IMR-90 (cell line): ENCODE data around the gene ZNF276. TPM values are rescaled to one million over a fixed set of nuclear protein-coding genes. Genes with fewer than 3 reads are reported as not detected.

Experiments
- ATAC-seq: fragments of 200-7000 bp; cut with Tn5 transposase; 2 replicates; pipeline ENCODE4 v1.9.1; 2020; ENCODE audit warnings: low read depth, mild to moderate bottlenecking, moderate library complexity
- BruUV-seq: library from RNA; stranded (reverse); fragments of 400-500 nt; replicated peaks from 2 replicates; lab custom pipeline; 2021; lab: Mats Ljungman, UMichigan
- CTCF ChIA-PET: fragments of 300-600 bp; formaldehyde crosslinking; extraction: SDS; loops from one replicate; lab custom pipeline; 2021; ENCODE audit warnings: antibody characterized with exemption; lab: Yijun Ruan, JAX
- POLR2A ChIA-PET: fragments of 300-600 bp; sonication (Branson Sonifier 250); formaldehyde crosslinking; loops from one replicate; lab custom pipeline; 2022; ENCODE audit warnings: antibody characterized with exemption; ENCODE audit not compliant: unreplicated experiment; lab: Charles Lee
- DNase-seq: peaks from one replicate; pipeline ENCODE4 v3.0.0; 2013
- H2AFZ ChIP-seq: replicated peaks from 2 replicates; pipeline ENCODE3; 2013; ENCODE audit warnings: low read length, mild to moderate bottlenecking; ENCODE audit not compliant: poor library complexity
- H2AK5ac ChIP-seq: 2 replicates; pipeline ENCODE4 v1.6.1; 2013; ENCODE audit warnings: low read depth, low read length, inconsistent platforms
- H2AK9ac ChIP-seq: replicated peaks from 2 replicates; pipeline ENCODE3; 2013; ENCODE audit warnings: mild to moderate bottlenecking, low read depth, low read length, moderate library complexity; ENCODE audit not compliant: poor library complexity
- H2BK120ac ChIP-seq: 2 replicates; pipeline ENCODE4 v1.6.1; 2013; ENCODE audit warnings: low read depth, low read length, inconsistent platforms
- H2BK15ac ChIP-seq: 3 replicates; pipeline ENCODE4 v1.6.1; 2013; ENCODE audit warnings: low read depth, low read length, inconsistent platforms
- H2BK20ac ChIP-seq: 2 replicates; pipeline ENCODE4 v1.6.1; 2013; ENCODE audit warnings: low read depth, mild to moderate bottlenecking, inconsistent platforms, low read length, moderate library complexity
- H2BK5ac ChIP-seq: 2 replicates; pipeline ENCODE4 v1.6.1; 2013; ENCODE audit warnings: mild to moderate bottlenecking, low read depth, low read length, inconsistent platforms; ENCODE audit not compliant: poor library complexity, severe bottlenecking
- H3K14ac ChIP-seq: replicated peaks from 2 replicates; pipeline ENCODE4 v1.6.1; 2013; ENCODE audit warnings: low read depth, low read length, inconsistent platforms
- H3K18ac ChIP-seq: 2 replicates; pipeline ENCODE4 v1.6.1; 2013; ENCODE audit warnings: low read depth, low read length, control low read depth
- H3K23ac ChIP-seq: 2 replicates; pipeline ENCODE4 v1.6.1; 2013; ENCODE audit warnings: low read depth, low read length, inconsistent platforms
- H3K27ac ChIP-seq: 2 replicates; pipeline ENCODE4 v1.5.1; 2013; ENCODE audit warnings: mild to moderate bottlenecking, control low read depth, low read length; ENCODE audit not compliant: insufficient read depth
- H3K27me3 ChIP-seq: 2 replicates; pipeline ENCODE4 v1.6.1; 2013; ENCODE audit warnings: low read length; ENCODE audit not compliant: control insufficient read depth, insufficient read depth
- H3K36me3 ChIP-seq: 2 replicates; pipeline ENCODE4 v1.6.1; 2013; ENCODE audit warnings: low read length, mixed read lengths; ENCODE audit not compliant: control insufficient read depth, insufficient read depth
- H3K4ac ChIP-seq: 2 replicates; pipeline ENCODE4 v1.6.1; 2013; ENCODE audit warnings: low read depth, low read length, inconsistent platforms
- H3K4me1 ChIP-seq: 2 replicates; pipeline ENCODE4 v1.6.1; 2013; ENCODE audit warnings: low read length, mixed read lengths; ENCODE audit not compliant: control insufficient read depth, insufficient read depth
- H3K4me2 ChIP-seq: 2 replicates; pipeline ENCODE4 v1.6.1; 2013; ENCODE audit warnings: low read depth, mild to moderate bottlenecking, control low read depth, low read length, moderate library complexity
- H3K4me3 ChIP-seq: 2 replicates; pipeline ENCODE4 v1.5.1; 2013; ENCODE audit warnings: low read depth, mild to moderate bottlenecking, control low read depth, low read length, moderate library complexity; ENCODE audit not compliant: insufficient read depth
- H3K56ac ChIP-seq: 2 replicates; pipeline ENCODE4 v1.6.1; 2013; ENCODE audit warnings: low read length, inconsistent platforms; ENCODE audit not compliant: insufficient read depth; ENCODE audit errors: extremely low read depth
- H3K79me1 ChIP-seq, 2 experiments: 2 replicates each; pipeline ENCODE4 v1.6.1; 2013; ENCODE audit warnings: low read length in 2 of 2, inconsistent platforms in 1 of 2, low read depth in 1 of 2
- H3K9ac ChIP-seq: 2 replicates; pipeline ENCODE4 v1.6.1; 2013; ENCODE audit warnings: low read depth, low read length, control low read depth
- H3K9me1 ChIP-seq: 2 replicates; pipeline ENCODE4 v1.6.1; 2013; ENCODE audit warnings: low read length, inconsistent platforms; ENCODE audit not compliant: insufficient read depth
- H3K9me3 ChIP-seq: 2 replicates; pipeline ENCODE4 v1.6.1; 2013; ENCODE audit warnings: low read length; ENCODE audit not compliant: control insufficient read depth, insufficient read depth
- H4K20me1 ChIP-seq: 2 replicates; pipeline ENCODE4 v1.6.1; 2013; ENCODE audit warnings: low read length, inconsistent platforms; ENCODE audit not compliant: insufficient read depth
- H4K5ac ChIP-seq: 2 replicates; pipeline ENCODE4 v1.6.1; 2013; ENCODE audit warnings: mild to moderate bottlenecking, low read depth, low read length, control low read depth
- H4K8ac ChIP-seq, 2 experiments: 2 replicates each; pipeline ENCODE4 v1.6.1; 2013; ENCODE audit warnings: low read depth in 2 of 2, low read length in 2 of 2, control low read depth in 1 of 2, inconsistent platforms in 1 of 2
- H4K91ac ChIP-seq: 2 replicates; pipeline ENCODE4 v1.6.1; 2013; ENCODE audit warnings: low read depth, low read length, inconsistent platforms; ENCODE audit not compliant: insufficient read depth
- BHLHE40 ChIP-seq: fragments of 150-350 bp; IDR thresholded peaks from 2 replicates; pipeline ENCODE4 v1.6.1; 2016; ENCODE audit warnings: mild to moderate bottlenecking, low read depth, low read length
- CEBPB ChIP-seq: IDR thresholded peaks from 2 replicates; pipeline ENCODE4 v1.6.1; 2012; ENCODE audit warnings: low read depth, low read length, improper control_type of control experiment
- CHD1 ChIP-seq: IDR thresholded peaks from 2 replicates; pipeline ENCODE4 v1.6.1; 2012; ENCODE audit warnings: low read depth, low read length, improper control_type of control experiment
- ELK1 ChIP-seq: fragments of 150-350 bp; IDR thresholded peaks from 2 replicates; pipeline ENCODE4 v1.6.1; 2016; ENCODE audit warnings: low read depth, mild to moderate bottlenecking, low read length, moderate library complexity, borderline replicate concordance
- FOS ChIP-seq: fragments of 150-350 bp; IDR thresholded peaks from 2 replicates; pipeline ENCODE4 v1.6.1; 2016; ENCODE audit warnings: low read depth, low read length
- MAFK ChIP-seq: IDR thresholded peaks from 2 replicates; pipeline ENCODE4 v1.6.1; 2012; ENCODE audit warnings: low read depth, low read length, improper control_type of control experiment
- MAZ ChIP-seq: IDR thresholded peaks from 2 replicates; pipeline ENCODE4 v1.6.1; 2012; ENCODE audit warnings: low read depth, mild to moderate bottlenecking, low read length, improper control_type of control experiment, moderate library complexity, borderline replicate concordance
- MXI1 ChIP-seq: IDR thresholded peaks from 2 replicates; pipeline ENCODE4 v1.6.1; 2012; ENCODE audit warnings: low read depth, mild to moderate bottlenecking, low read length, moderate library complexity, borderline replicate concordance
- NFE2L2 ChIP-seq: fragments of 150-350 bp; IDR thresholded peaks from 2 replicates; pipeline ENCODE4 v1.6.1; 2016; ENCODE audit warnings: low read depth, mild to moderate bottlenecking, low read length
- POLR2A ChIP-seq: IDR thresholded peaks from 2 replicates; pipeline ENCODE4 v1.6.1; 2012; ENCODE audit warnings: mild to moderate bottlenecking, low read depth, low read length
- RCOR1 ChIP-seq: IDR thresholded peaks from 2 replicates; pipeline ENCODE4 v1.6.1; 2012; ENCODE audit warnings: mild to moderate bottlenecking, low read length, improper control_type of control experiment; ENCODE audit not compliant: insufficient replicate concordance
- RFX5 ChIP-seq: IDR thresholded peaks from 2 replicates; pipeline ENCODE4 v1.8.0; 2012; ENCODE audit warnings: low read depth, mild to moderate bottlenecking, low read length, moderate library complexity
- SMC3 ChIP-seq: fragments of 150-350 bp; IDR thresholded peaks from 2 replicates; pipeline ENCODE4 v1.6.1; 2016; ENCODE audit warnings: low read depth, mild to moderate bottlenecking, antibody characterized with exemption, low read length, moderate library complexity
- USF2 ChIP-seq: fragments of 150-350 bp; IDR thresholded peaks from 2 replicates; pipeline ENCODE4 v1.6.1; 2017; ENCODE audit warnings: mild to moderate bottlenecking, antibody characterized with exemption, low read length, low read depth
- WGBS, 2 experiments: methylation state at CpG; one replicate each; pipeline versions ENCODE4 v1.1.5 to v1.1.7; 2013; ENCODE audit warnings: missing lambda C conversion rate in 2 of 2; ENCODE audit not compliant: insufficient read length in 1 of 2; ENCODE audit errors: extremely low coverage in 2 of 2; 5-methylcytosine and 5-hydroxymethylcytosine counted together
- dilution Hi-C: fragments of 300-500 bp; cut with HindIII; formaldehyde crosslinking; loops from one replicate; pipeline ENCODE4 v1.14.3; 2018; ENCODE audit warnings: low sequenced_read_pairs; ENCODE audit not compliant: unreplicated experiment
- in situ Hi-C: fragments of 300-500 bp; cut with MboI; formaldehyde crosslinking; loops from 3 replicates; pipeline ENCODE4 v1.14.3; 2019; ENCODE audit warnings: low sequenced_read_pairs, inconsistent platforms, mixed read lengths
- intact Hi-C: fragments of 100-400 bp; cut with micrococcal nuclease; formaldehyde crosslinking; loops from 2 replicates; pipeline ENCODE4 v1.10.0; 2022
- polyA plus RNA-seq, 3 experiments: library from polyadenylated mRNA; depleted of rRNA; stranded (reverse); fragments of >200 nt; gene quantifications; 2 replicates each; pipeline ENCODE4 v1.2.3, GENCODE V29; 2012; ENCODE audit warnings: low replicate concordance in 1 of 3
- total RNA-seq: library from RNA; depleted of rRNA; stranded (reverse); fragments of >200 nt; gene quantifications from 2 replicates; pipeline ENCODE4 v1.2.3, GENCODE V29; 2012

The ZNF276 gene
- total and polyA plus RNA-seq, 2 of the 4 experiments (the other 2 are of a cell fraction) = 4.1 to 18.6 TPM

GRCh38 chr16:89685916-89686315 lies 35.4 kb upstream of the ZNF276 start:
- dilution Hi-C loops = no loop called here
- no peak for ATAC-seq
- Histone ChIP-seq H2AFZ (no peak overlapping the region), H3K4ac (no peak overlapping the region), H4K5ac (no peak overlapping the region), H3K4me2 (no peak overlapping the region), H3K4me1 (peaks cover 3% of the 10 kb centered on the region), H2BK120ac (no peak overlapping the region), H3K27ac (no peak overlapping the region), H3K56ac (no peak overlapping the region), H2BK15ac (no peak overlapping the region), H3K9me1 (peaks cover 6% of the 10 kb centered on the region; the same call in 1 of the 2 replicates), H4K8ac (no peak overlapping the region), H2AK9ac (no peak overlapping the region), H3K79me1 (peaks cover 28 to 32% of the 10 kb centered on the region in 2 experiments), H2BK5ac (no peak overlapping the region), H3K14ac (no peak overlapping the region), H3K18ac (no peak overlapping the region), H3K23ac (no peak overlapping the region), H2BK20ac (no peak overlapping the region), H4K91ac (no peak overlapping the region), H4K20me1 (no peaks in the 10 kb centered on the region; the same call in 1 of the 2 replicates), H3K27me3 (no peaks in the 10 kb centered on the region), H3K4me3 (no peak overlapping the region), H3K9ac (no peak overlapping the region), H2AK5ac (no peak overlapping the region), H3K9me3 (peaks cover 3% of the 10 kb centered on the region; the same call in 1 of the 2 replicates), H3K36me3 (peaks cover 12% of the 10 kb centered on the region)
- DNase-seq = no peak
- no CpG with 5 or more reads among the region's 1 CpG for WGBS, 2 experiments
- POLR2A ChIA-PET = no interaction called here
- intact Hi-C loops = no loop called here
- in situ Hi-C loops = no loop called here
- no TSS peak for BruUV-seq
- TF ChIP-seq POLR2A (no peak), SMC3 (no peak), USF2 (no peak), FOS (no peak), ELK1 (no peak), CHD1 (no peak), NFE2L2 (no peak), MAFK (no peak), MXI1 (no peak), BHLHE40 (no peak), RFX5 (no peak), RCOR1 (no peak), CEBPB (no peak), MAZ (no peak)
- CTCF ChIA-PET = interaction anchor here (1.5 kb wide), 1 partner anchor 14 kb away, joined by 3 read pairs; no protein-coding TSS in a partner anchor
